SU-DHL-6 (cell line): Measurements from ENCODE around the gene TTC9B.

ENCODE experiments used
- H2AFZ ChIP-seq: fragments of 200-600 bp; sonication (generic); 2 replicates; pipeline ENCODE4 v1.6.1; 2014; ENCODE audit warnings: low read depth, mild to moderate bottlenecking, moderate library complexity, mixed read lengths, antibody characterized with exemption, low read length; ENCODE audit not compliant: severe bottlenecking
- H3F3A ChIP-seq: fragments of 200-600 bp; shearing (Covaris generic); 2 replicates; pipeline ENCODE4 v1.6.0; 2016; ENCODE audit warnings: antibody characterized with exemption, mild to moderate bottlenecking; ENCODE audit not compliant: insufficient read depth
- H3K27ac ChIP-seq: fragments of 200-600 bp; sonication (generic); 2 replicates; pipeline ENCODE4 v1.5.1; 2016; ENCODE audit warnings: low read depth, mild to moderate bottlenecking, low read length, moderate library complexity, mixed read lengths
- H3K27me3 ChIP-seq: fragments of 200-600 bp; sonication (generic), shearing (Covaris generic); 2 replicates; pipeline ENCODE4 v1.6.0; 2014; ENCODE audit warnings: mild to moderate bottlenecking, low read length
- H3K36me3 ChIP-seq: fragments of 200-600 bp; sonication (generic); 2 replicates; pipeline ENCODE4 v1.6.1; 2014; ENCODE audit warnings: mild to moderate bottlenecking, low read length, mixed read lengths
- H3K4me2 ChIP-seq: fragments of 300-600, 200-600 bp; shearing (Covaris generic), sonication (generic); 2 replicates; pipeline ENCODE4 v1.6.0; 2014; ENCODE audit warnings: low read length, low read depth, mild to moderate bottlenecking; ENCODE audit not compliant: poor library complexity, severe bottlenecking
- H3K4me3 ChIP-seq: fragments of 200-600 bp; sonication (generic); 2 replicates; pipeline ENCODE4 v1.5.1; 2014; ENCODE audit warnings: antibody characterized with exemption, low read length, mild to moderate bottlenecking, mixed read lengths; ENCODE audit not compliant: insufficient read depth, poor library complexity, severe bottlenecking
- H3K79me2 ChIP-seq: fragments of 200-600 bp; sonication (generic); 2 replicates; pipeline ENCODE4 v1.6.1; 2014; ENCODE audit warnings: mild to moderate bottlenecking, low read length, moderate library complexity; ENCODE audit not compliant: insufficient read depth
- H3K9ac ChIP-seq: fragments of 200-600 bp; sonication (generic); 2 replicates; pipeline ENCODE4 v1.7.0; 2014; ENCODE audit warnings: mild to moderate bottlenecking, low read length
- H3K9me2 ChIP-seq: fragments of 200-600 bp; sonication (generic); replicated peaks from 2 replicates; pipeline ENCODE4 v1.6.1; 2014; ENCODE audit warnings: low read length; ENCODE audit not compliant: insufficient read depth
- H3K9me3 ChIP-seq: fragments of 200-600 bp; sonication (generic); 2 replicates; pipeline ENCODE4 v1.6.1; 2014; ENCODE audit warnings: low read length, mixed read lengths; ENCODE audit not compliant: insufficient read depth
- H4K20me1 ChIP-seq: fragments of 200-600 bp; sonication (generic); 2 replicates; pipeline ENCODE4 v1.6.1; 2014; ENCODE audit warnings: low read depth, mild to moderate bottlenecking, antibody characterized with exemption, low read length, moderate library complexity, mixed read lengths
- EZH2phosphoT487 ChIP-seq: fragments of 200-600 bp; sonication (generic), shearing (Covaris generic); conservative IDR thresholded peaks from 2 replicates; pipeline ENCODE4 v1.6.1; 2018; ENCODE audit warnings: mild to moderate bottlenecking, antibody characterized with exemption, low read length, moderate library complexity, mixed read lengths
- TF ChIP-seq, protein P1 (sequence below): fragments of 200-600 bp; sonication (generic); IDR thresholded peaks from one replicate; pipeline ENCODE4 v1.5.1; 2017; ENCODE audit warnings: antibody characterized with exemption, mild to moderate bottlenecking, low read length, moderate library complexity; ENCODE audit not compliant: insufficient read depth, poor library complexity, severe bottlenecking

TTC9B gene

DNA sequence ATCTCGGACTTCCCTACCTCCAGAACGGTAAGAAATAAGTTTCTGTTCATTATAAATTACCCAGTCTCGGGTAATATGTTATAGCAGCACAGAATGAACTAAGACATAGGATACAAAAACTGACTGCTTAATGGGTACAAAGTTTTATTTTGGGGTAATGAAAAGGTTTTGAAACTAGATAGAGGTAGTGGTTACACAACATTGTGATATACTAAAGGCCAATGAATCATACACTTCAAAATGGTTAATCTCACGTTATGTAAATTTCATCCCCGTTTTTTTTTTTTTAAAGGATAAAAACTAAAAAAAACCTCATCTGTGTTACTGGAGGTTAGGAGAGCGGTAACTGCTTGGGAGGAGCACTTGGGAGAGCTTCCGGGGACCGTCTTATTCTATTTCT, 43.4 kb upstream of the TTC9B start:
- H3K36me3 ChIP-seq, result no peaks in the 10 kb centered on the region
- H3K27ac ChIP-seq, result no peak overlapping the region
- peaks cover 31% of the 10 kb centered on the region for H3K79me2 ChIP-seq
- TF ChIP-seq EZH2phosphoT487, result no peak
- TF ChIP-seq, protein P1, sequence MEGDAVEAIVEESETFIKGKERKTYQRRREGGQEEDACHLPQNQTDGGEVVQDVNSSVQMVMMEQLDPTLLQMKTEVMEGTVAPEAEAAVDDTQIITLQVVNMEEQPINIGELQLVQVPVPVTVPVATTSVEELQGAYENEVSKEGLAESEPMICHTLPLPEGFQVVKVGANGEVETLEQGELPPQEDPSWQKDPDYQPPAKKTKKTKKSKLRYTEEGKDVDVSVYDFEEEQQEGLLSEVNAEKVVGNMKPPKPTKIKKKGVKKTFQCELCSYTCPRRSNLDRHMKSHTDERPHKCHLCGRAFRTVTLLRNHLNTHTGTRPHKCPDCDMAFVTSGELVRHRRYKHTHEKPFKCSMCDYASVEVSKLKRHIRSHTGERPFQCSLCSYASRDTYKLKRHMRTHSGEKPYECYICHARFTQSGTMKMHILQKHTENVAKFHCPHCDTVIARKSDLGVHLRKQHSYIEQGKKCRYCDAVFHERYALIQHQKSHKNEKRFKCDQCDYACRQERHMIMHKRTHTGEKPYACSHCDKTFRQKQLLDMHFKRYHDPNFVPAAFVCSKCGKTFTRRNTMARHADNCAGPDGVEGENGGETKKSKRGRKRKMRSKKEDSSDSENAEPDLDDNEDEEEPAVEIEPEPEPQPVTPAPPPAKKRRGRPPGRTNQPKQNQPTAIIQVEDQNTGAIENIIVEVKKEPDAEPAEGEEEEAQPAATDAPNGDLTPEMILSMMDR, result no peak
- no peak overlapping the region for H3K4me3 ChIP-seq
- H3F3A ChIP-seq, result no peaks in the 10 kb centered on the region
- H2AFZ ChIP-seq, result no peak overlapping the region
- H4K20me1 ChIP-seq, result no peaks in the 10 kb centered on the region
- no peak overlapping the region for H3K9ac ChIP-seq
- H3K4me2 ChIP-seq, result no peak overlapping the region
- H3K27me3 ChIP-seq, result no peaks in the 10 kb centered on the region
- H3K9me2 ChIP-seq, result no peaks in the 10 kb centered on the region
- no peaks in the 10 kb centered on the region for H3K9me3 ChIP-seq

DNA sequence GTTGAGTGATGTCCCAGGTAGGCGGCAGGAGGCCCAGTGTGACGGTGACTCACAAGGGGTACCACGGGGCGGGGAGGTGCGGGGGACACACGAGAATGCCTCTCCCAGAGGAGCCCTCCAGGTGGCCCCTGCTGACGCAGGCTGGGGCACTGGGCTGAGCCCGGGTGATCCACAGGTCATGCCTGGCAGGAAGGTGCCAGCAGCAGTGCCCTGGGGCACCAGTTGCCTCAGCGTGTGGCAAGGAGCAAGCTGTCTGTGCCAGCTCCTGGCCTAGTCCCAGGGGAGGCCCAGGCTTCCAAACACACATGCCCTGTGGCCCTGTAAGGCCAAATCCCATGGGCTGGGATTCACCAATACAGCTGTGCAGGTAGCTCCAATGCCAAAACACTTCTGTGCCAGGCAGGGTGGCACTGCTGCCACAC, 38.9 kb upstream of the TTC9B start:
- H3K9me2 ChIP-seq, result no peaks in the 10 kb centered on the region
- no peaks in the 10 kb centered on the region for H4K20me1 ChIP-seq
- H3K9ac ChIP-seq, result no peak overlapping the region
- no peak overlapping the region for H3K4me3 ChIP-seq
- H3K79me2 ChIP-seq, result peaks cover 34% of the 10 kb centered on the region
- no peak overlapping the region for H3K27ac ChIP-seq
- H3F3A ChIP-seq, result no peaks in the 10 kb centered on the region
- TF ChIP-seq, protein P1, result no peak
- TF ChIP-seq EZH2phosphoT487, result no peak
- no peaks in the 10 kb centered on the region for H3K9me3 ChIP-seq
- no peak overlapping the region for H2AFZ ChIP-seq
- 0 out of 2 replicates have a peak, but pooled peaks cover 2% of the 10 kb centered on the region for H3K36me3 ChIP-seq
- no peak overlapping the region for H3K4me2 ChIP-seq
- no peaks in the 10 kb centered on the region for H3K27me3 ChIP-seq

DNA sequence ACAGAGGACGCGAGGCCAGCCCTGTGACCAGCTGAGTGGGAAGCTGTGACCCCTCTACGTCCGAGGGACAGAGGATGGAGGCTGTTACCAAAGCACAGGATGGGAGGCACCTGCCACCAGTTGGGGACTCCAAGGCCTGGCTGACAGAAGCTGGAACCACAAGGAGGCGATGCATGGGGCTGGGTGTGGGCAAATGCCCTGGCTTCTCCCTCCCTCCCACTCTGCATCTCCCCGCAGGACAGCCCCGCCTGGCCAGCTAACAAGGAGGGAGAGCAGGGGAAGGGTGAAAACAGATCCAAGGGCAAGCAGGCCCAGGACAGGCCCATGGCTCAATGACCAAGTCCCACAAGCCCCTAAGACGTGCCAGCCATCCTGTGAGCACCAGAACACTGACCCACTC, 38.3 kb upstream of the TTC9B start:
- TF ChIP-seq, protein P1, result no peak
- no peak for TF ChIP-seq EZH2phosphoT487
- H3K9me2 ChIP-seq, result no peaks in the 10 kb centered on the region
- H2AFZ ChIP-seq, result no peak overlapping the region
- H3K9ac ChIP-seq, result no peak overlapping the region
- H3F3A ChIP-seq, result no peaks in the 10 kb centered on the region
- no peak overlapping the region for H3K27ac ChIP-seq
- 0 out of 2 replicates have a peak, but pooled peaks cover 2% of the 10 kb centered on the region for H3K36me3 ChIP-seq
- no peak overlapping the region for H3K4me3 ChIP-seq
- H3K4me2 ChIP-seq, result no peak overlapping the region
- peaks cover 35% of the 10 kb centered on the region for H3K79me2 ChIP-seq
- H3K27me3 ChIP-seq, result no peaks in the 10 kb centered on the region
- H4K20me1 ChIP-seq, result no peaks in the 10 kb centered on the region
- no peaks in the 10 kb centered on the region for H3K9me3 ChIP-seq
